ENCODE measurements around the gene MPHOSPH9. TPM values are rescaled to one million over a fixed set of nuclear protein-coding genes. Genes with fewer than 3 reads are reported as not detected.

The MPHOSPH9 gene
- total and polyA plus RNA-seq, 2 of the 4 experiments (the other 2 are of a cell fraction) = 7.6 to 17.0 TPM

GRCh38 chr12:123264642-123265041 is 31.7 kb upstream of the MPHOSPH9 start:
- H3K4ac ChIP-seq (ENCODE audit: low read depth, low read length) = no peak overlapping the region
- H3K18ac ChIP-seq (ENCODE audit: low read depth, low read length) = no peak overlapping the region
- H3K9me3 ChIP-seq (ENCODE audit: control insufficient read depth, insufficient read depth, low read length) = no peaks in the 10 kb centered on the region
- H4K91ac ChIP-seq (ENCODE audit: insufficient read depth, low read depth, low read length) = no peak overlapping the region
- peaks cover 59% of the 10 kb centered on the region for H3K36me3 ChIP-seq (ENCODE audit: control insufficient read depth, insufficient read depth, low read length)
- no peak overlapping the region for H2BK5ac ChIP-seq (ENCODE audit: low read depth, low read length, poor library complexity, severe bottlenecking)
- 60% methylated on average over 5 of the region's 7 CpGs; no CpG with 5 or more reads in 1 of the 2 experiments for WGBS, 2 experiments (ENCODE audit: extremely low coverage in 2 of 2, insufficient read length in 1 of 2)
- DNase-seq (no peak), ATAC-seq (ENCODE audit: low read depth) (no peak)
- ChIA-PET CTCF (no interaction called here), POLR2A (ENCODE audit: unreplicated experiment) (no interaction called here)
- peak overlapping the region; percentile 21 for H2AFZ ChIP-seq (replicated peaks; ENCODE audit: low read length, poor library complexity)
- no peaks in the 10 kb centered on the region for H3K27me3 ChIP-seq (ENCODE audit: control insufficient read depth, insufficient read depth, low read length)
- peaks cover 69% of the 10 kb centered on the region for H4K20me1 ChIP-seq (ENCODE audit: insufficient read depth, low read length)
- H3K9me1 ChIP-seq (ENCODE audit: insufficient read depth, low read length) = peaks cover 18% of the 10 kb centered on the region
- H3K4me2 ChIP-seq (ENCODE audit: low read depth, low read length) = no peak overlapping the region
- no peak overlapping the region for H2AK5ac ChIP-seq (ENCODE audit: low read depth, low read length)
- no peak overlapping the region for H3K23ac ChIP-seq (ENCODE audit: low read depth, low read length)
- no peak overlapping the region for H3K56ac ChIP-seq (ENCODE audit: extremely low read depth, insufficient read depth, low read length)
- H3K79me1 ChIP-seq (ENCODE audit: low read depth in 1 of 2, low read length in 2 of 2) = peaks cover 21 to 63% of the 10 kb centered on the region in 2 experiments; a peak in 3 of 4 replicates
- H3K4me3 ChIP-seq (ENCODE audit: insufficient read depth, low read depth, low read length) = no peak overlapping the region
- in situ Hi-C loops (cut with MboI; ENCODE audit: low sequenced_read_pairs) = no loop called here
- no peak overlapping the region for H3K9ac ChIP-seq (ENCODE audit: low read depth, low read length)
- BruUV-seq (replicated peaks) = no TSS peak
- H2BK15ac ChIP-seq (ENCODE audit: low read depth, low read length) = no peak overlapping the region
- H2BK20ac ChIP-seq (ENCODE audit: low read depth, low read length) = no peak overlapping the region
- intact Hi-C loops (cut with micrococcal nuclease) = no loop called here
- no peak overlapping the region for H4K5ac ChIP-seq (ENCODE audit: low read depth, low read length)
- H4K8ac ChIP-seq (ENCODE audit: low read depth in 2 of 2, low read length in 2 of 2) = no peak overlapping the region
- TF ChIP-seq FOS (IDR thresholded peaks at IDR 0.05; ENCODE audit: low read depth, low read length) (no peak), RFX5 (IDR thresholded peaks at IDR 0.05; ENCODE audit: low read depth, low read length) (no peak), SMC3 (IDR thresholded peaks at IDR 0.05; ENCODE audit: low read depth, low read length) (no peak)
- no peak overlapping the region for H2AK9ac ChIP-seq (replicated peaks; ENCODE audit: low read depth, low read length, poor library complexity)
- no peak overlapping the region for H2BK120ac ChIP-seq (ENCODE audit: low read depth, low read length)
- peaks cover 13% of the 10 kb centered on the region for H3K4me1 ChIP-seq (ENCODE audit: control insufficient read depth, insufficient read depth, low read length)
- no peak overlapping the region for H3K27ac ChIP-seq (ENCODE audit: insufficient read depth, low read length)
- dilution Hi-C loops (cut with HindIII; ENCODE audit: low sequenced_read_pairs, unreplicated experiment) = no loop called here
- no peak overlapping the region for H3K14ac ChIP-seq (replicated peaks; ENCODE audit: low read depth, low read length)

Measured in IMR-90 (cell line).